ENCODE results near the gene LYRM4. TPM values are rescaled to one million over a fixed set of nuclear protein-coding genes. Genes with fewer than 3 reads are reported as not detected.

The LYRM4 gene
- total and polyA plus RNA-seq, 9 of the 15 experiments (the other 6 are each of a cell fraction or from before 2014, with no cell fraction given): 24.2 to 69.4 (median 41.8) TPM

DNA sequence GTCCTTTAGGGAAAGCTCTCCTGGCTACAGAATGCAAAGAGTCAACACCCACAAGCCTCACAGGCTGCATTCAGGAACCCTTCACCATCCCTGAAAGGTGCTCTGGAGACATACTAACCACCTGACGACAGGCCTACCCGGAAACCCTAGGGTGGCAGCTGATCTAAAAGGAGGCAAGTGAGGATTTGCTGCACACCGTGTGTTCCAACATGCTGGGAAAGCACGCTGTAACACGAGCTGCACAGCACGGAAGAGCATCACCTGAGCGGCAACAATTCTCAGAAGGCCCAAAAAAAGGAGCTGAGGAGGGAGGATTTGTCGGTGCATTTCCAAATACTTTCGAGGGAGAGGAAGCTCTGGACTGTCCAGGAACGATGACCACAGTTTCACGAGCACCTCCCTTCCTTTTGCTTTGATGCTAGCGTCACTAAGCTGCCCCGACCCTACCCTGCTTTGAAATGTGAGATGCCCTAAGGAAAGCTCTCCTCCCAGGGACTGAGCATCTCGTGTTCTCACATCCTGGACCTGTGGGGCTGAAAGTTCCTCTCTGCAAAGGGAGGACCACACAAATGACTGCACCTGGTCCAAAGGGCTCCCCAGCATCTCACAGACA is 88.6 kb downstream of the LYRM4 start (continued):
- no peak for TF ChIP-seq CBX3 (IDR thresholded peaks at IDR 0.05; ENCODE audit: borderline replicate concordance in 1 of 2, low read length in 2 of 2)
- no peak for TF ChIP-seq E2F1 (CRISPR knock-in tag; IDR thresholded peaks at IDR 0.05)

- intact Hi-C loops (cut with micrococcal nuclease): no loop called here
- H3K79me2 ChIP-seq (ENCODE audit: control insufficient read depth, insufficient read depth, low read length): no peaks in the 10 kb centered on the region
- no peaks in the 10 kb centered on the region for H3K36me3 ChIP-seq (ENCODE audit: control insufficient read depth, insufficient read depth, low read length)
- no peak overlapping the region for H3K4me2 ChIP-seq (ENCODE audit: insufficient read depth, low read length)
- ATAC-seq (no peak), FAIRE-seq (no peak), DNase-seq (ENCODE audit: extremely low read depth in 1 of 4, low spot score in 3 of 4) (no peak)
- no peaks in the 10 kb centered on the region; the same call in 1 of the 2 replicates for H4K20me1 ChIP-seq (replicated peaks; ENCODE audit: control insufficient read depth, insufficient read depth, low read length)
- in situ Hi-C loops (cut with MboI): no loop called here
- H3K27me3 ChIP-seq (ENCODE audit: control insufficient read depth in 2 of 2, insufficient read depth in 2 of 2, low read length in 2 of 2): no peaks in the 10 kb centered on the region
- H3K4me1 ChIP-seq (replicated peaks in 1 of 2; ENCODE audit: control insufficient read depth in 2 of 2, insufficient read depth in 2 of 2, low read length in 2 of 2): no peaks in the 10 kb centered on the region
- no peak overlapping the region for H3K4me3 ChIP-seq
- 80% methylated on average over 4 of the region's 4 CpGs for WGBS (ENCODE audit: insufficient coverage, low coverage, missing lambda C conversion rate)
- no peaks in the 10 kb centered on the region for H3K9me1 ChIP-seq (ENCODE audit: control insufficient read depth, insufficient read depth, low read length)
- H2AFZ ChIP-seq (ENCODE audit: low read depth, low read length): no peak overlapping the region
- POLR2A ChIA-PET: interaction anchor here (0.7 kb wide), 1 partner anchor 12 kb away, joined by 4 read pairs; no protein-coding TSS in a partner anchor
- no peak overlapping the region for H3K27ac ChIP-seq (ENCODE audit: extremely low read depth, low read depth, low read length)
- no TSS peak for BruUV-seq (replicated peaks)
- H3K9ac ChIP-seq (ENCODE audit: insufficient read depth in 1 of 2, low read depth in 2 of 2, low read length in 2 of 2): no peak overlapping the region
- H3K9me3 ChIP-seq (replicated peaks; ENCODE audit: control insufficient read depth, insufficient read depth, low read depth, low read length): no peaks in the 10 kb centered on the region
- CTCF ChIA-PET (ENCODE audit: low intra/inter-chr PET ratio): no interaction called here
- TF ChIP-seq MTA1 (IDR thresholded peaks at IDR 0.05; ENCODE audit: borderline replicate concordance) (no peak), MCM2 (IDR thresholded peaks at IDR 0.05; ENCODE audit: low read depth) (no peak), GATAD2A (IDR thresholded peaks at IDR 0.05) (no peak), GABPB1 (CRISPR knock-in tag; IDR thresholded peaks at IDR 0.05) (no peak), ZC3H8 (IDR thresholded peaks at IDR 0.05) (no peak), IFI16 (CRISPR knock-in tag; IDR thresholded peaks at IDR 0.05) (no peak)
- TF ChIP-seq, protein P1, sequence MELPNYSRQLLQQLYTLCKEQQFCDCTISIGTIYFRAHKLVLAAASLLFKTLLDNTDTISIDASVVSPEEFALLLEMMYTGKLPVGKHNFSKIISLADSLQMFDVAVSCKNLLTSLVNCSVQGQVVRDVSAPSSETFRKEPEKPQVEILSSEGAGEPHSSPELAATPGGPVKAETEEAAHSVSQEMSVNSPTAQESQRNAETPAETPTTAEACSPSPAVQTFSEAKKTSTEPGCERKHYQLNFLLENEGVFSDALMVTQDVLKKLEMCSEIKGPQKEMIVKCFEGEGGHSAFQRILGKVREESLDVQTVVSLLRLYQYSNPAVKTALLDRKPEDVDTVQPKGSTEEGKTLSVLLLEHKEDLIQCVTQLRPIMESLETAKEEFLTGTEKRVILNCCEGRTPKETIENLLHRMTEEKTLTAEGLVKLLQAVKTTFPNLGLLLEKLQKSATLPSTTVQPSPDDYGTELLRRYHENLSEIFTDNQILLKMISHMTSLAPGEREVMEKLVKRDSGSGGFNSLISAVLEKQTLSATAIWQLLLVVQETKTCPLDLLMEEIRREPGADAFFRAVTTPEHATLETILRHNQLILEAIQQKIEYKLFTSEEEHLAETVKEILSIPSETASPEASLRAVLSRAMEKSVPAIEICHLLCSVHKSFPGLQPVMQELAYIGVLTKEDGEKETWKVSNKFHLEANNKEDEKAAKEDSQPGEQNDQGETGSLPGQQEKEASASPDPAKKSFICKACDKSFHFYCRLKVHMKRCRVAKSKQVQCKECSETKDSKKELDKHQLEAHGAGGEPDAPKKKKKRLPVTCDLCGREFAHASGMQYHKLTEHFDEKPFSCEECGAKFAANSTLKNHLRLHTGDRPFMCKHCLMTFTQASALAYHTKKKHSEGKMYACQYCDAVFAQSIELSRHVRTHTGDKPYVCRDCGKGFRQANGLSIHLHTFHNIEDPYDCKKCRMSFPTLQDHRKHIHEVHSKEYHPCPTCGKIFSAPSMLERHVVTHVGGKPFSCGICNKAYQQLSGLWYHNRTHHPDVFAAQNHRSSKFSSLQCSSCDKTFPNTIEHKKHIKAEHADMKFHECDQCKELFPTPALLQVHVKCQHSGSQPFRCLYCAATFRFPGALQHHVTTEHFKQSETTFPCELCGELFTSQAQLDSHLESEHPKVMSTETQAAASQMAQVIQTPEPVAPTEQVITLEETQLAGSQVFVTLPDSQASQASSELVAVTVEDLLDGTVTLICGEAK (IDR thresholded peaks at IDR 0.05): no peak
- TF ChIP-seq, protein P1 (CRISPR knock-in tag; IDR thresholded peaks at IDR 0.05): no peak
- TF ChIP-seq, protein P2, sequence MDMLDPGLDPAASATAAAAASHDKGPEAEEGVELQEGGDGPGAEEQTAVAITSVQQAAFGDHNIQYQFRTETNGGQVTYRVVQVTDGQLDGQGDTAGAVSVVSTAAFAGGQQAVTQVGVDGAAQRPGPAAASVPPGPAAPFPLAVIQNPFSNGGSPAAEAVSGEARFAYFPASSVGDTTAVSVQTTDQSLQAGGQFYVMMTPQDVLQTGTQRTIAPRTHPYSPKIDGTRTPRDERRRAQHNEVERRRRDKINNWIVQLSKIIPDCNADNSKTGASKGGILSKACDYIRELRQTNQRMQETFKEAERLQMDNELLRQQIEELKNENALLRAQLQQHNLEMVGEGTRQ (CRISPR knock-in tag; IDR thresholded peaks at IDR 0.05): no peak
Observed at GRCh38 chr6:5167501-5167900, 93.2 kb downstream of the LYRM4 start.

Measured in K562 (cell line).